ENCODE results near the gene UBR2. TPM values are rescaled to one million over a fixed set of nuclear protein-coding genes. Genes with fewer than 3 reads are reported as not detected.

Gene UBR2
- total and polyA plus RNA-seq, 2 of the 13 experiments (the other 11 are each of a cell fraction or from before 2014, with no cell fraction given), result 17.6 to 29.3 TPM

- no peak for TF ChIP-seq TCF7L2 (IDR thresholded peaks at IDR 0.05; ENCODE audit: low read depth, low read length)
- TF ChIP-seq KLF16 (CRISPR knock-in tag; IDR thresholded peaks at IDR 0.05), result peak in 1 of 2 experiments; percentile 58; a peak in 1 of 4 replicates
- no peak for TF ChIP-seq ZNF121 (CRISPR knock-in tag; IDR thresholded peaks at IDR 0.05)
- TF ChIP-seq, protein P1, sequence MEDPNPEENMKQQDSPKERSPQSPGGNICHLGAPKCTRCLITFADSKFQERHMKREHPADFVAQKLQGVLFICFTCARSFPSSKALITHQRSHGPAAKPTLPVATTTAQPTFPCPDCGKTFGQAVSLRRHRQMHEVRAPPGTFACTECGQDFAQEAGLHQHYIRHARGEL (CRISPR knock-in tag; IDR thresholded peaks at IDR 0.05), result no peak
Observed at GRCh38 chr6:42661540-42662153, 97.8 kb downstream of the UBR2 start (continued).

GRCh38 chr6:42664718-42665117, 100.9 kb downstream of the UBR2 start:
- H3K4me1 ChIP-seq (ENCODE audit: insufficient read depth, low read length), result no peaks in the 10 kb centered on the region
- H3K4me3 ChIP-seq (replicated peaks in 1 of 3; ENCODE audit: insufficient read depth in 1 of 3, low read depth in 2 of 3, low read length in 3 of 3), result no peak overlapping the region
- no peak overlapping the region for H2AFZ ChIP-seq (ENCODE audit: low read length)
- BruUV-seq (replicated peaks), result no TSS peak
- H3K27ac ChIP-seq (ENCODE audit: extremely low read length, insufficient read depth, low read length), result no peak overlapping the region
- H4K20me1 ChIP-seq (ENCODE audit: insufficient read depth, low read length), result no peaks in the 10 kb centered on the region
- CTCF ChIA-PET (ENCODE audit: low intra/inter-chr PET ratio, low total read pairs), result no interaction called here
- in situ Hi-C loops (cut with HindIII; ENCODE audit: extremely low pct_ligation_motif_present, low pct_unique_long_range_greater_than_20kb) (loop anchor here (5.0 kb wide), 2 partner anchors 63 to 213 kb away; partner anchors contain the start of gene RPL7L1), intact Hi-C loops (cut with micrococcal nuclease; ENCODE audit: unreplicated experiment) (no loop called here)
- no peak for ATAC-seq
- POLR2A ChIA-PET, result interaction anchor here (1.1 kb wide), 1 partner anchor 215 kb away, joined by 3 read pairs; the partner anchor contains the start of gene RPL7L1
- H3K36me3 ChIP-seq (replicated peaks in 1 of 2; ENCODE audit: control insufficient read depth in 1 of 2, insufficient read depth in 2 of 2, low read length in 2 of 2), result peaks cover 14 to 68% of the 10 kb centered on the region in 2 experiments
- FAIRE-seq, result no peak
- no peaks in the 10 kb centered on the region for H3K79me2 ChIP-seq (ENCODE audit: insufficient read depth, low read length)
- no peaks in the 10 kb centered on the region for H3K9me3 ChIP-seq (ENCODE audit: low read length)
- no peak overlapping the region for H3K4me2 ChIP-seq (ENCODE audit: low read depth, low read length)
- H3K27me3 ChIP-seq (ENCODE audit: control insufficient read depth in 1 of 2, insufficient read depth in 2 of 2, low read length in 2 of 2), result no peaks in the 10 kb centered on the region
- 94% methylated on average over 2 of the region's 2 CpGs for WGBS (ENCODE audit: low lambda C conversion rate)
- H3K9ac ChIP-seq (ENCODE audit: insufficient read depth, low read depth, low read length), result no peak overlapping the region
- no peak for TF ChIP-seq ZFYVE20 (CRISPR knock-in tag; IDR thresholded peaks at IDR 0.05; ENCODE audit: borderline replicate concordance, low read depth)
- TF ChIP-seq ZNF629 (CRISPR knock-in tag; conservative IDR thresholded peaks at IDR 0.05), result peak; percentile 85
- DNase-seq (ENCODE audit: low spot score), result no peak
